ENCODE measurements around the gene COMMD6. TPM values are rescaled to one million over a fixed set of nuclear protein-coding genes. Genes with fewer than 3 reads are reported as not detected.

Gene COMMD6
- total RNA-seq, 2 donors from 2014 or later, result 118 to 157 TPM

DNA sequence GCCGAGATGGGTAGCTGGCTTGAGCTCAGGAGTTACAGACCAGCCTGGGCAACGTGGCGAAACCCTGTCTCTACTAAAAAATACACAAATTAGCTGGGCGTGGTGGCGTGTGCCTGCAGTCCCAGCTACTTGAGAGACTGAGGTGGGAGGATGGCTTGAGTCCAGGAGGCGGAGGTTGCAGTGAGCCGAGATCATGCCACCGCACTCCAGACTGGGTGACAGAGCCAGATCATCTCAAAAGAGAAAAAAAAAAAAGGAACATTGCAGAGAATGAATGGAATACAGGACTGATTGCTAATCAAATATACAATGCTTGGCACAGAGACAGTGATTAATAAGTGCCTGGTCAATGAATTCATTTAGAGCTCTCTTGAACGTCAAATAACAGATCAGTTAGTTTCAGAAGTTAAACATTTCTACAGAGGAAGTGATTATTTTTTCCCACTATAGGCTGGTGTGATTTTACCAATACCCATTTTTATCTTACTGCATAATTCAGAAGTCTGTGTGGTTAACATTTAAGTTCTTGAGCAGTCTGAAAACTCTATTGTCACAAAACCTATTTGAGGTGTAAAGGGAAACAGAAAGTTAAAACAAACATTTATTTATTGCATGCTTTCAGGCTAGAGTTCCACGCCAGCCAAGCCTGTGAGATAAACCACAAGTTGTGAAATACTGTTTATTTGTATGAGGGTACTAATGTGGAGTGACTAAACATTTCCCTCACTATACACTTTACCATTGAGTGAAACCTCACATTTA is 48.0 kb downstream of the COMMD6 start:
- no peak overlapping the region for H3K27ac ChIP-seq
- intact Hi-C loops (cut with DNase I), result no loop called here
- no peaks in the 10 kb centered on the region for H3K36me3 ChIP-seq
- DNase-seq, result peak; percentile 43
- H3K4me3 ChIP-seq, result peak overlapping the region; percentile 9
- no peaks in the 10 kb centered on the region for H3K9me3 ChIP-seq
- H3K4me1 ChIP-seq, result no peaks in the 10 kb centered on the region
- TF ChIP-seq, protein P1, sequence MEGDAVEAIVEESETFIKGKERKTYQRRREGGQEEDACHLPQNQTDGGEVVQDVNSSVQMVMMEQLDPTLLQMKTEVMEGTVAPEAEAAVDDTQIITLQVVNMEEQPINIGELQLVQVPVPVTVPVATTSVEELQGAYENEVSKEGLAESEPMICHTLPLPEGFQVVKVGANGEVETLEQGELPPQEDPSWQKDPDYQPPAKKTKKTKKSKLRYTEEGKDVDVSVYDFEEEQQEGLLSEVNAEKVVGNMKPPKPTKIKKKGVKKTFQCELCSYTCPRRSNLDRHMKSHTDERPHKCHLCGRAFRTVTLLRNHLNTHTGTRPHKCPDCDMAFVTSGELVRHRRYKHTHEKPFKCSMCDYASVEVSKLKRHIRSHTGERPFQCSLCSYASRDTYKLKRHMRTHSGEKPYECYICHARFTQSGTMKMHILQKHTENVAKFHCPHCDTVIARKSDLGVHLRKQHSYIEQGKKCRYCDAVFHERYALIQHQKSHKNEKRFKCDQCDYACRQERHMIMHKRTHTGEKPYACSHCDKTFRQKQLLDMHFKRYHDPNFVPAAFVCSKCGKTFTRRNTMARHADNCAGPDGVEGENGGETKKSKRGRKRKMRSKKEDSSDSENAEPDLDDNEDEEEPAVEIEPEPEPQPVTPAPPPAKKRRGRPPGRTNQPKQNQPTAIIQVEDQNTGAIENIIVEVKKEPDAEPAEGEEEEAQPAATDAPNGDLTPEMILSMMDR (IDR thresholded peaks at IDR 0.05), result no peak
- H3K9ac ChIP-seq (ENCODE audit: low read depth in 2 of 2, low read length in 2 of 2), result no peak overlapping the region
- H3K27me3 ChIP-seq, result no peaks in the 10 kb centered on the region

DNA sequence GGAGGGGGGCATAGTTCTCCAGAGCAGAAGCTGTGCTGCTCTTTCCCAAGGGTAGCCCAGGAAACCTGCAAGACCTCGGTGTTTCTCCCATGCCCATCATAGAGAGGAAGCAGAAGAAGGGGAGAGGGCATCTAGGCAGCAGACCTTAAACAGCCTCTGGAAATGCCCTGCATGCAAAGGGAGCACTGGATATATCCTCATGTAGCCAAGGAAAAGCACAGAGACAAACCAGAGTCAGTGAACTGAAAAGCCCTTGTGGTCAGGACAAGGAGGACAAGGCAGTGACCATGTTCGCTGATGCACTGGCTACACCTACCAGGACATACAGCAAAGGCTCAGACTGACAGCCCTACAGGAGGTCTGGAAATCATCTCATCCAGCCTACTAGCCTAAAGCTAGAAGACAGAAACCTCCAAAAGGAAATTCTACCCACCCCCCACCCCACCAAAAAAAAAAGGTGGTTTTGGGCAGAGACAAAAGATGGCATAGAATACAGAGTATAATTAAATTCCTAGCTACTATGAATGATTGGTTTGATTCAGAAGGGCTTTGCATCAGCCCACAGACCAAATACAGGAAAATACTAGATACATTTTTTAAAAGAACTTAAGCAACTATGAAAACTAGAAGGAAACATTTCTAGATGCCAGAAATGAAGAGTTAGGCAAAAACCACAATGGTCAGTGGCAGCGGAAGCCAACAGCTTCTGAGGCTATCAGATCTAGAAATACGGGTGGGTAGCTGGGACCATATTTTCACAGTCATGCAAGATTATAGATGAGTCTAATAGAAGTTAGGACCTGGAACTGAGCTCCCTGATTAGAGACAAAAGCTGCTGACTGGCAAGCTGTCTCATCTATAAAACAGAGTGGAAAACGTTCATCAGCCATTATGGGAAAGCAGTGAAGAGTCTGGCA is 51.2 kb downstream of the COMMD6 start:
- Histone ChIP-seq H3K9ac (ENCODE audit: low read depth in 2 of 2, low read length in 2 of 2) (no peak overlapping the region), H3K36me3 (no peaks in the 10 kb centered on the region), H3K27ac (no peak overlapping the region), H3K4me1 (no peaks in the 10 kb centered on the region), H3K4me3 (no peak overlapping the region), H3K9me3 (no peaks in the 10 kb centered on the region), H3K27me3 (no peaks in the 10 kb centered on the region)
- intact Hi-C loops (cut with DNase I), result no loop called here
- TF ChIP-seq, protein P1 (IDR thresholded peaks at IDR 0.05), result no peak
- DNase-seq, result no peak

DNA sequence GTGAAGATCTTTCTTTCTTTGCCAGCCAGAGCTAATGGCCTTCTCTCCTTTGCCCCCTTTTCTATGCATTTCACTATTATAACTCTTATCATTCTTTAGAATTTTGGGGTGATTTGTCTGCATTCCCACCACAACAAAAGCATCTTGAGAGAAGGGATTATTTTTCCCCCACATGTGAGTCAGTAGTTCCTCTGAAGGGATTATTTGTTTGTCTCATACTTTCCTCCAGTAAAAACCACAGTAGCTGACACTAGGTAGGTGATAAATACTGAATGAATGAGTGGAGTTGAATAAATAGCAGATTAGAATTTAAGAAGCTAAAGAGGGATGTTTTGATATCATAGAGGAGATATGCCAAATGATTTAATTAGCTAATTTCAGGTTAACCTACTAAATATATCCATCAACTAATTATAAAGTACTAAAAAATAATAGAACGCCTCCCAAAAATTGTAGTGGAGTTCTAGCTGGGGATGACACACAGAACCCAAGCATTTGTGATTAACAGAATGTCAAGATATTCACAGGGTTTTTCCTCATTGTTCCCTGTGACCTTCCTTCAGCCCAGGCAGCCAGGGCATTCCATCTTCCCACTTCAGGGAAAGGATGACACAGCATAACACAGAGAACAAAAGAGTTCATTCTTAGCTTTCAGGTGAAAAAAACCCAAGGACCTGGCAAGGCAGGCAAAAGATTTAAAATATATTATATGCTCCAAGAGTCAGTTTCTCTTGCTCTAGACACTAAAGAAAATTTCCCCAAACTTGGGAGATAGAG is 52.2 kb downstream of the COMMD6 start:
- H3K4me3 ChIP-seq, result no peak overlapping the region
- H3K36me3 ChIP-seq, result no peaks in the 10 kb centered on the region
- TF ChIP-seq, protein P1 (IDR thresholded peaks at IDR 0.05), result no peak
- H3K9ac ChIP-seq (ENCODE audit: low read depth in 2 of 2, low read length in 2 of 2), result no peak overlapping the region
- intact Hi-C loops (cut with DNase I), result no loop called here
- H3K27ac ChIP-seq, result no peak overlapping the region
- no peaks in the 10 kb centered on the region for H3K27me3 ChIP-seq
- no peaks in the 10 kb centered on the region for H3K9me3 ChIP-seq
- no peak for DNase-seq
- H3K4me1 ChIP-seq, result no peaks in the 10 kb centered on the region

DNA sequence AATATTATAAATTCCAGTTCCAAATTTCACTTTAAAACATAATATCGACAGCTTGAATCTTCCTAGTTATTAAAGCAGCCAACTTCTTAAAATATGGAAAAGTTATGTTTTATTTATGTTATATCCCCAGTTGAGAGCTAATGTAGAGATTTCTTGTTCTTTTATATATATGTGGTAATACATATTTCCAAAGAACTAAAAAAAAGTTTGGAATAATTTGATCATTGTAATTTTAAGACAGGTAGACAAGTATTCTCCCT is 54.9 kb downstream of the COMMD6 start:
- peak overlapping the region in 1 of 2 donors; percentile 79 for H3K9ac ChIP-seq (ENCODE audit: low read depth in 2 of 2, low read length in 2 of 2)
- H3K9me3 ChIP-seq, result no peaks in the 10 kb centered on the region
- peak overlapping the region; percentile 84 for H3K4me3 ChIP-seq
- TF ChIP-seq, protein P1 (IDR thresholded peaks at IDR 0.05), result no peak
- peak overlapping the region; percentile 89 for H3K27ac ChIP-seq
- no peaks in the 10 kb centered on the region for H3K4me1 ChIP-seq
- intact Hi-C loops (cut with DNase I), result loop anchor here (5.0 kb wide), 2 partner anchors 55 to 110 kb away; partner anchors contain the start of gene COMMD6
- H3K36me3 ChIP-seq, result no peaks in the 10 kb centered on the region
- no peaks in the 10 kb centered on the region for H3K27me3 ChIP-seq
- DNase-seq, result no peak
